NCI-H524 (cell line): ENCODE measurements around the gene XRCC4.
"Not testable (repeated sequence)": the region's sequence is repeated elsewhere in the genome, so short reads cannot be mapped to it uniquely, and the experiment has no call there.

Experiments
- DNase-seq, 2 experiments: peaks; one replicate each; lab custom pipeline; 2025; lab: John Stamatoyannopoulos, UW

Gene XRCC4

GRCh38 chr5:83076742-83077661 lies at the start of gene XRCC4, which contains the start of gene TMEM167A:
Gene XRCC4 (plus strand): TSS chr5:83077547. CDS start chr5:83104920, 27,373 bp downstream.
Gene TMEM167A (minus strand): TSS chr5:83077394. CDS start chr5:83077323, 71 bp downstream.
- peak; percentile 94 to 98 for DNase-seq

DNA sequence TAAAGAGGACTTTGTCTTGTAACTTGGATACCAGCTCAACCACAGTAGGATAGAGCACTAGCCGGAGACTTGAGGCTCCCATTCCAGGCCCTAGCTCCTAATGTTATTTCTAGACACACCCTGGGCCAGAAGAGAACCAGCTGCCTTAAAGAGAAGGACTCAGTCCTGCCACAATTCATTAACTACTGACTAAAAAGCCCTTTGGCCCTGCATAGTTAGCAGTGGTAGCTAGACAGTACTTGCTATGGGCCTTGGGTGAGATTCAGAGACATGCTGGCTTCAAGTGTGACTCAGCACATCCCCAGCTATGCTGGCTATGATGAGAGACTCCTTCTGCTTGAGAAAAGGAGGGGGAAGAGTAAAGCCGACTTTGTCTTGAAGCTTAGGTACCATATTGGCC lies 47.4 kb upstream of the XRCC4 start:
- DNase-seq: no peak

- no peak for DNase-seq
These were observed 46.0 kb upstream of the XRCC4 start for GRCh38 chr5:83031381-83031780.

GRCh38 chr5:83034036-83034435 lies 43.3 kb upstream of the XRCC4 start:
- DNase-seq: peak in 1 of 2 experiments; percentile 42

- peak in 1 of 2 experiments; percentile 36 for DNase-seq
These were observed 42.7 kb upstream of the XRCC4 start for GRCh38 chr5:83034528-83035207.

DNA sequence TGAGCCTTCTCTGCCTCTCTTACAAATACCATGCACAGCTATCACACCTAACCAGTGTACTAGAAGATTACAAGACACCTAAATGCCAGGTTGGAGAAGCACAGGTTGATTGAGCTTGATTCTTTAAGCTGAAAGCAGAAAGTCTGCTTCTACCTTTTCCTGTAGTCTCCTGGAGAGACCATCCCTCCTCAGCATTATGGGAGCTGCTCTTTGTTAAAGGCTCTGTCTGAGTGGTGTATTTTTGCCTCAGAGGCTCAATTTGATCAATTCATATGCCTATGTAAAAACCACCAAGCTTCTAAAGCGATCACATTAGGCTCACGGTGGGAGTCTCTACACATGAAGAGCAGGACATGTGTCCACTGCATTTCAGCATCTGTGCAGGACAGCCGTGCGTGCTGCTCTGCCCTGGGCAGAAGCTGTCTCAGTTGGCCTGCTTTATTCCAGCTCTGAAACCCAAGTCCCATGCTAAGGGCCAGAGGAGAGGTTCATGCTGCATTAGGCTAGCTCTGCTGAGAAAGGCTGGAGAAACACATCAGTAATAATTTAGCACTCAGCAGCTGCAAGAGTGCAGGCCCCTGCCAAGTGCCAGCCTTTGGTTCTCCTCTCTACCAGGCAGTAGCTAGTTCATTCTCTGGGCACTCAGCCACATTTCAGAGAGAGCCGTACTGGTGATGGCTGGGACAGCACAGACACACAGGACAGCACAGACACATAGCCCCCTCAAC lies 41.8 kb upstream of the XRCC4 start:
- peak in 1 of 2 experiments; percentile 27 for DNase-seq

GRCh38 chr5:83036991-83037575 lies 40.3 kb upstream of the XRCC4 start:
- DNase-seq: peak in 1 of 2 experiments; percentile 8

GRCh38 chr5:83038924-83039323 lies 38.4 kb upstream of the XRCC4 start:
- DNase-seq: no peak

DNA sequence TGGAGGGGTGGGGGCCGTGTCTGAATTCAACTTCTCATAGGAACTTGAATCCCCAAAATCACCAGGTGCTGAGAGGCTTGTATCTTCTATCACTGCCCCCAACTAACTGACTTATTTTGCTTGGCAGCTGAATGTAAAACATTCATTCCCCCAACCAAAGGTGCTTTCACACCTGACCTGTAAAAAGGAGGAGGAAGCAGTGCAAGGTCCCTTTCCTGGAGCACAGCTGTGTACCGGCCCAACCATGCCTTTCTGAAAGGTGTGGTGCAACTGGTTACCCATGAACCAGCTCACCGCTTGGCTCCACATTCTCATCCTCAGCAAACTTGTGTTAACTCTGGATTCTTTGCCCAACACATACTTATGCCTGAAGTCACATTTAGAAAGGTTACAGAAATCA lies 34.8 kb upstream of the XRCC4 start:
- DNase-seq: no peak

GRCh38 chr5:83044926-83045325 lies 32.4 kb upstream of the XRCC4 start:
- no peak for DNase-seq

DNA sequence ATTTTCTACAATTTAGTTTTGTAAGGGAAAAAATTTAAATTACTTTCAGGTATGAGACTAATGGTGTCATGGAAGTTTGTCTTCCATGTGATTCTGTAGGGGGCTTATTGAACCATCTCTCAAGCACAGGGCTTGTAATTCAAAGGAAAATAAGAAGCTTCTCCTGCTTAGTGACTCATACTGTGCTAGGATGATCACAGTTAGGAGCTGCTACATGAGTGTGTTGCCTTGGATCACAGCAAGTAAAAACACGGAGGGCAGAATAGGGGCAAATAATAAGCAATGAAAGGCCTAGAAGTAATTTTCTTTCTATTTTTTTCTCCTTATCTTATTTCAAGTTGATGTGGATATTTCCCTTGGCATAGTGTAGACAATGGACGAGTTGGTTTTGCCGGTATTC lies 29.1 kb upstream of the XRCC4 start:
- DNase-seq: no peak

GRCh38 chr5:83048811-83049210 lies 28.5 kb upstream of the XRCC4 start:
- no peak for DNase-seq

DNA sequence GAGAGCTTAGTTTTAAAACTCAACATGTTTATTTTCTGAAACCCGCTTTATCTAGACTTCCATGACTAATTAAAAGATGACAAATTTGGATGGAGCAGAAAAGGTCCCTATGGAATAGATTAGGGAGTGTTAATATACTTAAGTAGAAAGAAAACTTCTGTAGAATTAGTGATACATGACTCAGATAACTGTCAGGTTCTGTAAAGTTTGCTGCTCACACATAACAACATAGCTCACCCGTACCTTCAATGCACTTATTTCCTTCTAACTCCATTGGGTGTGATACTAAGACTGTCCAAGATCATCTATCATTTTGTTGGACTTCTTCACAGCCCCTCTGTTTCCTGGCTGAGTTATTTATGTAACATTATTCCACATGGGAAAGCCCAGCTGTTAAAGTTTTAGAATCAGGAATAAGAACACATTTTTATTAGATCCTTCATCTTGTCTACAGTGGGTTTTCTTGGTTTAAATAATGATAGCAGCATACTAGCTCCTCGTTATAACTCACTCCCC lies 27.9 kb upstream of the XRCC4 start:
- no peak for DNase-seq

GRCh38 chr5:83050723-83051340 lies 26.5 kb upstream of the XRCC4 start:
- DNase-seq: no peak

GRCh38 chr5:83055166-83055565 lies 22.2 kb upstream of the XRCC4 start:
- DNase-seq: no peak

DNA sequence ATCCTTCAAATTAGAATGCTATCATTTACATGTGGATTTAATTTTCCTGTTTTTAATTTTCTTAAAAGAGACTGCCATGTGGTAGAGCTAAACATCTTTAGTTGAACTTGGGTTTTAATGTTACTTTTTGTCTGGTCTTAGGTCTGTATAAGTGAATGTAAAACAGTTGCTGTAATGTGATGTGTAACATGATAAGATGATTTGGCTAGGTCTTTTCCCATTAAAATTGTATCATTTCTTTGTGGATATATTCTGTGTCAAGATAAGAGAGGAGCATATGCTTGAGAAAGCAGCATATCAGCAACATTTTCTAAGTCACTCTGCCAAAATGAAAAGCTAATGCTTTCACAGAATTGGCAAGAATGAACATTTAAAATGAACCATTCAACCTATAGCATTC lies 18.6 kb upstream of the XRCC4 start:
- DNase-seq: no peak

DNA sequence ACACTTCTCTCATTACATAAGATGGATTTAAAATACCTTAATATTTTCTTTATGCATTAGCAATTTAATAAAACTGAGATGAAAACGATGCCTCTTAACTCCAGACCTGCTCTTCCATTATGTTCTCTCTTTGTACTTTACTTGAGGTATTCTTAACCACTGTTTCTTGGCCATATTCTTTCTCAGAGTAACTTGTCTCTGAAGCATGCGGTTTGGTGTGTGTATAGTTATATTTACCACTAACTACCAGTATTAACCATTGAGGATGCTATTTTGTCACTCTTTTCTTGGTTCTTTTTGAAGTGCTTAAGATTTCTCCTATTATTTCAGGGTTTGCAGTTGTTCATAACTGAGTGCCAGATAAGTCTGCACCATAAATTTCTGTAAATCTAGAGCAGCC lies 18.0 kb upstream of the XRCC4 start:
- no peak for DNase-seq

- no peak for DNase-seq
These were observed 10.7 kb upstream of the XRCC4 start for GRCh38 chr5:83066548-83067110.

- DNase-seq: not testable (repeated sequence)
These were observed 10.0 kb upstream of the XRCC4 start for GRCh38 chr5:83067377-83067776.

GRCh38 chr5:83069096-83069799 lies 8.1 kb upstream of the XRCC4 start:
- peak in 1 of 2 experiments; percentile 24 for DNase-seq
